AG09319 (cell line): Measurements from ENCODE around the gene MSI2.

ENCODE experiments used
- DNase-seq: peaks from one replicate; pipeline ENCODE4 v3.0.0-alpha.2; 2010; ENCODE audit warnings: low read depth; ENCODE audit errors: extremely low read depth
- TF ChIP-seq, protein P1 (sequence below): IDR thresholded peaks from 2 replicates; pipeline ENCODE4 v1.5.1; 2011; ENCODE audit warnings: low read depth, mild to moderate bottlenecking, inconsistent platforms, low read length, moderate library complexity

MSI2 gene

DNA sequence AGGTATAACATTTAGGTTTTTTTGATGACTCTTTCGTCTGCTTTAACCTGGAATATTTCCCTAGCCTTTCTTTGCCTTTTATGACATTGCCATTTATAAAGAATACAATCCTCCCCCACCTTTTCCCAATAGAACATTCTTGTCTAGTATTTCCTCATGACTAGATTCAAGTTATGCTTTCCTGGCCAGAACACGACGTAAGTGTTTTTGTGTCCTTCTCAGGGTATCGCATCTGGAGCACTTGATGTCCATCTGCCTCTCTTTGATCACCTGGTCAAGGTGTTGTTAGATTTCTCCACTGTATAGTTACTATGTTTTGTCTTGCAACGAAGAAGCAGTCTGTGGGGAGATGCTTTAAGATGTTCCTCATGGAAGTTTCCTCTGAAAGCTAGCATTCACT, 87.4 kb downstream of the MSI2 start:
- DNase-seq: no peak
- TF ChIP-seq, protein P1, sequence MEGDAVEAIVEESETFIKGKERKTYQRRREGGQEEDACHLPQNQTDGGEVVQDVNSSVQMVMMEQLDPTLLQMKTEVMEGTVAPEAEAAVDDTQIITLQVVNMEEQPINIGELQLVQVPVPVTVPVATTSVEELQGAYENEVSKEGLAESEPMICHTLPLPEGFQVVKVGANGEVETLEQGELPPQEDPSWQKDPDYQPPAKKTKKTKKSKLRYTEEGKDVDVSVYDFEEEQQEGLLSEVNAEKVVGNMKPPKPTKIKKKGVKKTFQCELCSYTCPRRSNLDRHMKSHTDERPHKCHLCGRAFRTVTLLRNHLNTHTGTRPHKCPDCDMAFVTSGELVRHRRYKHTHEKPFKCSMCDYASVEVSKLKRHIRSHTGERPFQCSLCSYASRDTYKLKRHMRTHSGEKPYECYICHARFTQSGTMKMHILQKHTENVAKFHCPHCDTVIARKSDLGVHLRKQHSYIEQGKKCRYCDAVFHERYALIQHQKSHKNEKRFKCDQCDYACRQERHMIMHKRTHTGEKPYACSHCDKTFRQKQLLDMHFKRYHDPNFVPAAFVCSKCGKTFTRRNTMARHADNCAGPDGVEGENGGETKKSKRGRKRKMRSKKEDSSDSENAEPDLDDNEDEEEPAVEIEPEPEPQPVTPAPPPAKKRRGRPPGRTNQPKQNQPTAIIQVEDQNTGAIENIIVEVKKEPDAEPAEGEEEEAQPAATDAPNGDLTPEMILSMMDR: no peak

DNA sequence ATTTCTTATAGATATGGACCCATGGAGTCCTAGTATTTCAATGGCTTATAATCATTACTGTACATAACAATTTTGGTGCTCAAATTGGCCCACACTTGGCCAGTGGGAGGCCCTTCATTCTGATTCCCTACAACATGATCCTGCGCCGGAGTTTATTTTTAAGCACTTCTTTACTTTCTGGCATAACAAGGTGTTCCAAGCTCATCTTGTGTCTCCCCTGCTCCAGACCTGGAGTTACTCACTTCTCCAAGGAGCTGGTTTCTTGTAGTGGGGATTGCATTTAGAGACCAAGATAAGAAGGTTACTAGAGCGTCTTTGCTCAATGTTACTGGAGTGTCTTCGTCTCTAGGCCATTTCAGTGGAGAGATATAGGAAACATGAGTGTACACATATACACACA, 87.9 kb downstream of the MSI2 start:
- TF ChIP-seq, protein P1: no peak
- DNase-seq: no peak

- TF ChIP-seq, protein P1: no peak
Observed at GRCh38 chr17:57349541-57350247, 93.4 kb downstream of the MSI2 start.

GRCh38 chr17:57350266-57350665, 93.9 kb downstream of the MSI2 start:
- TF ChIP-seq, protein P1: no peak
- peak; percentile 3 for DNase-seq

More at GRCh38 chr17:57349541-57350247, 93.4 kb downstream of the MSI2 start:
- no peak for DNase-seq

DNA sequence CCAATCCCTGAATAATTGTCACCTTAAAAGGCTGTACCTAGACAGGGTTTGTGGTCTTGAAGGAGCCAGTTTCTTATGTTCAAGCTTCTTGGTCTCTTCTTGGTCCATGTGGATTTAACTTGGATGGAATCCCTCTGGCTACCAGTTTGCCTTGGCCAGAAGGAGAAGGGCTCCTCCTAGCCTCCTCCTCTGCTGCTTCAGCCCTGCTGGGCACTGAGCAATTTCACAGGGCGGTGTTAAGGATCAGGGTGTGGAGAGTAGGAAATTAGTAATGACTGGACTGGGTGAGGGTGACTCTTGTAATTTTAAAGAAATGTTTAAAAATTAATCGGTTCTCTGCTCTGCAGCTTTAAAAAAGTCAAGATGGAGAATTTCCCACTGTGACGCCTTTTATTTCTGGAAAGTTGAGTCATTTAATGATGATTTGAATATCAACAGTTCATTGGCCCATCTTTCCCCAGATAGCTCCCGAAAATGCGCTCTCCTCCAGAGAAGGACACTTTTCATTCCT, 96.4 kb downstream of the MSI2 start:
- TF ChIP-seq, protein P1: no peak
- no peak for DNase-seq

DNA sequence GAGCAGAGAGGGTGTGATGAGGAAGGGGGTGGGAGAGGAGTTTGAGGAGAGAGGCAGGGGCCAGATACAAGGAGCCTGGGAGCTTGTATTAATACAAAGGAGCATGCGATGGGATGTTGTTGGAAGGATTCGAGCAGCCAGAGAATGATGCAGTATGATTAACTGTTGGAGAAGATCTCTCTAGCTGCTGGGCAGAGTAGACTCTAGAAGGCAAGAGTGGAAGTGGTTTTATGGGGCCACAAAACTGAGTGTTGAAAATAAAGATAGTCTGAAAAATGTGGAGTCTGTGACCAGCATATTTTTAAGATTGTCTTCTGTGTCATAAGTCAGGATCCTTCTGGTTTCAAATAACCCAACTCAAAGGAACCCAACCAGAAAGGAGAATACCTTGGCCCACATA, 98.3 kb downstream of the MSI2 start:
- TF ChIP-seq, protein P1: no peak
- no peak for DNase-seq

DNA sequence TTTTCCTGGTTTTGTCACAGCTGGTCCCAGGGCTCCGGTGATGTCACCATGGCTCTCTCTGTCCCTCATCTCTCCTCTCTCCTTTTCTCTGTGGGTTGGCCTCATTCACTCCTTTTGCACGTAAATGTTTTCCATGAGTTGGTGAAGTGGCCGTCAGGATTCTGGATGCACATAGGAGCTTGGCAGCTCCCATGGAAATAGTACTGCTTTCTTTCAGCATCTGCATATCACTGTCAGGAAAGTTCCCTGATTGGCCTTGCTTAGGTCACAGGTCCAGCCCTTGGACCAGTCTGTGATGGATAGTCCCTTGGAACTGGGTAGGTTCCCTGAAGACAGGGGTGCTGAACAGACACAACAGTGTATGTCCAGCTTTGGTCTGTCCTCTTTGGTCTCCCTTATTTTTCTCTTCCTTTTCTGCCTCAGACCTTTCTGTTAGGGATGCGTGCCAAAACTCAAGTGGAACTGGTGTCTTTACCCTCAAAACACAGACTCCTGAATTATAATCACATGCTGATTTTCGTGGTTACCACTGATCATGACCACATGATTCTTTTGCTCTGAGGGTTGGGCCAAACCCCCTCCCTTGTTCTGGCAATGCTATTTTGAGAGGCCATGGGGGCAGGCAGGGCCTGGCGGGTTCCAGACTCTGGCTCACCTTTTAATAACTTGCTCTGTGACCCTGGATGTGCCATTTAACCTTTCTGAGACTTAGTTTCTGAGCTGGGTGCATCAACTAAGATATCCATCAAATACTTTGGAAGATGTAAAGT, 99.0 kb downstream of the MSI2 start:
- no peak for DNase-seq
- TF ChIP-seq, protein P1: no peak
